HG03175 (cell line): ENCODE data around the gene SPRY1.
A peak's percentile ranks its signal among the peaks of the same experiment; 100 is the strongest.

Experiments
- ATAC-seq: cut with Tn5 transposase; IDR thresholded peaks from one replicate; pipeline ENCODE4 v1.9.1; 2021; ENCODE audit warnings: mild to moderate bottlenecking, moderate library complexity; ENCODE audit not compliant: unreplicated experiment

Gene SPRY1

DNA sequence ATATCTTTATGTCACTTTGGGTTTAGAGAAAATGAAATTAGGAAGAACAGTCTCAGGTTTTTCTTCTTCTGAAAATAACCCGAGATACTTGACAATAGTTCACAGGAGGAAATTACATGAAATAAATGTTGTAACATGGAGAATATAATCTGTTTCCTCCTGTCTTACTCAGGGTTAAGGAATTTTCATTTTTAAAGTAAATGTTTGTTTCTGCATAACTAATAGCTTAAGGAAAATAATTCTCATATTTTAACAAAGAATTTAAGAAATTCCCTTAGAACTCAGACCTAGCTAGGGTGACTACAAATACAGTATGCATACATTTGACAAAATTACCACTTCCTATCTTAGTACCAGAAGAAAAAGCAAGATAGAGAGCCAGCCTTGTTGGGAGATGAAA is 17.2 kb upstream of the SPRY1 start:
- no peak for ATAC-seq

DNA sequence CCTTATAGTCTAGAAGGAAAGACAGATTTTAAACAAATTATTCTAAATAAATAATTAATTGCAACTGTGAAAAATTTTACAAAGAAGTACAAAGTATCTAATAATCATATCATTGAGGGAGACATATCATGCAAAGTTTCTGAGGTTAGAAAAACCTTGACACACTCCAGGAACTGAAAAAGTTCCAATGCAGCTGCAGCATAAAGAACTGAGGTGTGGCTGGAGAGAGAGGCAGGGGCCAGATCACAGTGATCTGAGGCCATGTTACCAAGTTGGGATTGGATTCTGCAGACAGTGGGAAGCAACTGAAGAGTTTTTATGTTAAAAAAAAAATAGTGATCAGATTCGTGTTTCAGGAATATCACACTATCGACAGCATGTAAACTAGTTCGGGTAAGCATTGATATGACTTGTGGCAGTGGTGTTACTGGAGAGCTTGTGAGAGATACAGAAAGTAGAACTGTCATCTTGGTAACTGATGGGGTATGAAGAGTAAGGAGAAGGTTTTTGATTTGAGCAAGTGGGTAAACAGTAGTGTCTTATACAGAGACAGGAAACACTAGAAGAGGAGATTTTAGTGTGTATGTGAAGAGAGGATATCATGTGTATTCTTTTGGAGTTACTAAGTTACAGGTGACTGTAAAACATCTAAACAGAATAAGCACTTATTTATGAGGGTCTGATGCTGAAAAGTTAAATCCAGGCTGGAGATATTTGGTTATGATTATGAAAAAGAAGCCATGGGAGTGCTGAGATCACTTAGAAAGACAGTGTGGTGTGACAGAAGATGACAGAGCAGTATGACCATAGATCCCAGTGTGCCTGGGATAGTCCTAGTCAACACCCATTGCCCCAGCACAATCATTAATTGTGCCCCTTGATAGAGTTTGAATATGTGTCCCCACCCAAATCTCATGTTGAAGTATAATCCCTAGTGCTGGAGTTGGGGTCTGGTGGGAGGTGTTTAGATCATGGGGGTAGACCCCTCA is 15.6 kb upstream of the SPRY1 start:
- peak; percentile 73 for ATAC-seq

DNA sequence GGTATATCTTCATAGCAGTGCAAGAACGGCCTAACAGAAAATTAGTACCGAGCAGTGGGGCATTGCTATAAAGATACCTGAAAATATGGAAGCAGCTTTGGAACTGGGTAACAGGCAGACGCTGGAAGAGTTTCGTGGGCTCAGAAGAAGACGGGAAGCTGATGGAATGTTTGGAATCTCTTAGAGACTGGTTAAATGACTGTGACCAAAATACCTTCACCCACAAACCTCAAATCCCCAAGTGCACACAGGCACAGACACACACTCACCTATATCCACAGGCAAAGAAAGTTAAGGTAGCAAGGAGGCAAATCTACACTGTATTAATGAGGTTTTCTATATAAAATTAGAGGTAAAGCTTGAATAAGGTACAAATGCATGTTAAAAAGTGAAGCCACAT is 14.6 kb upstream of the SPRY1 start:
- no peak for ATAC-seq

DNA sequence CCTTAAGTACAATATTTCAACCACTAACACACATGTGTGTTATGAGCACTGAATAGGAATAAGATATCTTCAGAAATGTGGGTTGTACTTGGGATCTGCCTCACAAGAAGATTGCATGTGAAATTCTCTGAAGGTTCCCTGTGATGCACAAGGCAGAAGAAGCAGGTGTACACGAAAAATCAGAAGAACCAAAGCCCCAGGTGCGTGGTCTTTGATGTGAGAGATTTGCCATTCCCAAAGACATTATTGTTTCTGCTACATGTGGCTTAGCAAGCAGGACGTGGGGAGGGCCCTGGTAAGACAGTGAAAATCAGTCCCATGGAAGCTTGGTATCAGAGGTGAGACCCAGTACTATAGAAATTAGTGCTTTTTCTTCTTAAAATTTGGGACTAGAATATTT is 13.0 kb upstream of the SPRY1 start:
- no peak for ATAC-seq

DNA sequence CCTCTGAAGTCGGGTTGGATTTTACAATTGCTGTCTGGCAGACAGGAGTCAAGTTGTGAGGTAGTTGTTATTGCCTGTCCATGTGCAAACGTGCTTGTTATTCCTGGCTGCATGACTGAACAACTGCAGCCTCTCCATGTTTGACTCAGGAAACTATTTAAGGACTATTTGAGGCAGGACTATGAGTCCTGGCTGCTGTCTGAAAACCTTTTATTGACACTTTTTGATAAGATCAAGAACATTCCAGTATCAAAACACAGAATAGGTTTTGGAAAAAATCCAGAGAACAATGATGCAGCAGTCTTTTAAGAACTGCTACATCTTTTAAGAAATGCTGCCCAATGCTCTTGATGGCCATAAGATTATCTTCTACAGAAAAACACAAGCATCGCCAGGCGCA is 10.0 kb upstream of the SPRY1 start:
- no peak for ATAC-seq

DNA sequence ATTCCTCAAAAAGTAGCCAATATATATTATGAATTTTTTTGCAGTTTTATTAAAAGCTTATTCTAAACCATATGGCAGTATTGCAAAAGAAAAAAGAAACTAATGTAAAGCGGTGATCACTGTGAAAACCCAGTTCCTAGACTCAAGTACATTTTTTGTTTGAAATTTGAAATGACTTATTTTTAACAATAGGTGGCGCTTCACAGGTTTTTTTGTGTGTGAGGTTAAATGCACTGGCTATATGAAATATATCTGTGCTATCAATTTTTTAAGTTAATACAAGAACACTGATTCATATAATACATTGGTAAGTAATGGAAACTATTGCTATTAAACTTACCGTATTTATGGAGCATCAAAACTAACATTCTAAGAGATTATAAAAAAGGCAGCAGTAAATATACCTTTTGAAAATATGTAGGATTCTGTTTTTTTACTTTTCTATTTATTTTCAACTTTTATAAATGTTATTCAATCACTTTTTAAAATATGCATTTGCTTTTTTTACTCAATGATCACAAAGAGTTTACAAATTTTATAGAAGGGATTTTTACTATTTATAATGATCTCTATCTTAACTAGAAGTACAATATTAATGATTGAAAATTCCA is 5.6 kb upstream of the SPRY1 start:
- no peak for ATAC-seq

DNA sequence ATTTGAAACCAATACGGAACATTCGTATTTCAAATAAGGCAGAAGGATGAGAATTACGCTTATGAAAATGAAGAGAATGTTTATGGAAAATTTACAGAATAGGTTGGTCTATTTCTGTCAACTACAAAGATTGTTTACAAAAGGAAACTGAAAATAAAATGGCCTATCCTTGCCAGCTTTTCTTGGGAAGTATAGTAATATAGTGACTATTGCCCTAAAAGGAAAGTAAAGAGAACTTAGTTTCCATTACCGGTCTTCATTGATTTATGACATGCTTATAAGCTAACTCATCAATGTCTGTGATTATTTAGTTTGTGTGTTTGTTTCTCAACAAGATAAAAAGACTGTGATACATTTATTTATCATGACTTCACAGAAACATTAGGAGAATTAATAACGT is 2.9 kb upstream of the SPRY1 start:
- ATAC-seq: no peak

DNA sequence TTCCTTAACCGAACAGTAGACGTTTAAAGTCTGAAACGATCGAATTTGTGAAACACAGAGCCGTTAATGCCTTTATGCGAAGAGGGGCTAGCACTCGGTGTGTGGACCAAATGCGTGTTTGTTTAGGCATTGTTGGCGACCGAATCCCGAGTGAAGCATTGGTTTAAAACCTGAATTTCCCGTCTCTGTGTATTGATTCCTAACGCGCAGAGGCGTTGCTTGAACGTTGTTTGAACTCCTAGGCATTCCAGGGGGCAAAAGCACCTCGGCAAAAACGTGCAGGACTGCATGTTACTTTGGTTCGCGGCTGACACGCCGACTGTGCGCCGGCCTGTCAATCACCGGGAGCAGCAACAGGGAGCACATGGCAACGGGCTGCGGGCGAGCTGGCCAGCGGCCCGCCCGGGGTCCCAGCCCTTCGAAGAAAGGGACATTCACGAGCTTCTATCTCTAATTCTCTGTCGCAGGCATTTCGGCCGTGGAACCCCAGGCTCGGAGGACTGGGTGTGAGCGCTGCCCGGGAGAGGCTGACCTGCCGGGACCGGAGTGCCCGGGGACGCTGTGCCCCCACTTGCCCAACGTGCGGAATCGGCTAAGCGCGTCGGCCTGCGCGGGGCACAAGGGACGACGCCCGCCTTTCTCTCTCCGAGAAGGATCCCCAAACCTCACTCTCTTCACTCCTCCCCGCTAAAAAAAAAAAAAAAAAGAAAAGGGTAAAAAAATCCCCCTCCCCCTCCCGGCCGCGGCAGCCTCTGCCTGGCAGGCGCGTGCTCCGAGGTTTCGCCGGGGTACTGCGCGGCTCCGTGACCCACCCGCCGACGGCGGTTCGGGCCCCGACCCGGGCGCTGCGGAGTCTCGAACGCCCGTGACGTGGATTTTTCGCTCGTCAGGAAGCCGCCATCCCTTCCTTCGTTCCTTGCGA is 810 bp downstream of the SPRY1 start:
- ATAC-seq: peak; percentile 7

DNA sequence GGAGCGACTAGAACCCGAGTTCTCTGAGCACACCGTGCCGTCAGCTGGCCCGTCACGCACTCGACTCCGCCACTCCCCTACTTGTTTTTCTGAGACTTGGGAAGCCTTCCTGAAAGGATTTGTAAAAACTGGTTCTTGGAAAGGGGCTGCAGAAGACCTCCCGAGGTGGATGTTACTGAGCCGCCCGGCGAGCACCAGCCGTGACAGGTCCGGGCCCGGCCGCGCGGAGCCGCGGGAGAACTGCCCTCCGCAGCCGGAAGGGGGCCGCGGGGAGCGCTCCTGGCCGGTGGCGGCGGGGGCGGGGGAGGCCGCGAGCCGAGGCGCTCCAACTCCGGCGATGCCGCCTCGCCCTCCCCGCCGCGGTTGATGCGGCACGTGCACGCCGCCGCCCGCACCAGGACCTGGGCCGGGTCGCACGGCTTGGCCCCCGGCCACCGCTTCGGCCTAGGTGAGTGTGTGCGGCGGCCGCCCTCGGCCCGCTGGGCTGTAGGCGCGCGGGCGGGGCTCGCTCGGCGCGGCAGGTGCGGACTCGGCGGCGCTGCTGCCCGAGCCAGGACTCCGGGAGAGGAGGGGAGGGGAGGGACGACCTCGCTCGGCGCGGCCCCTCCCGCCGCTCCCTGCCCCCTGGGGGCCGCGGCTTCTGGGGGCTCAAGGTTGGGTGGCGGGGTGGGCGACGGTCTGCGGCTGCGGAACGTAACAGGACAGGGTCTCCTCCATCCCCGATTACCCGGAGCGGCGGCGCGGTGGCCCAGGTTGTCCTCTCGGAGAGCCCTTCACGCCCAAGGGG is 1.7 kb downstream of the SPRY1 start:
- peak; percentile 71 for ATAC-seq

DNA sequence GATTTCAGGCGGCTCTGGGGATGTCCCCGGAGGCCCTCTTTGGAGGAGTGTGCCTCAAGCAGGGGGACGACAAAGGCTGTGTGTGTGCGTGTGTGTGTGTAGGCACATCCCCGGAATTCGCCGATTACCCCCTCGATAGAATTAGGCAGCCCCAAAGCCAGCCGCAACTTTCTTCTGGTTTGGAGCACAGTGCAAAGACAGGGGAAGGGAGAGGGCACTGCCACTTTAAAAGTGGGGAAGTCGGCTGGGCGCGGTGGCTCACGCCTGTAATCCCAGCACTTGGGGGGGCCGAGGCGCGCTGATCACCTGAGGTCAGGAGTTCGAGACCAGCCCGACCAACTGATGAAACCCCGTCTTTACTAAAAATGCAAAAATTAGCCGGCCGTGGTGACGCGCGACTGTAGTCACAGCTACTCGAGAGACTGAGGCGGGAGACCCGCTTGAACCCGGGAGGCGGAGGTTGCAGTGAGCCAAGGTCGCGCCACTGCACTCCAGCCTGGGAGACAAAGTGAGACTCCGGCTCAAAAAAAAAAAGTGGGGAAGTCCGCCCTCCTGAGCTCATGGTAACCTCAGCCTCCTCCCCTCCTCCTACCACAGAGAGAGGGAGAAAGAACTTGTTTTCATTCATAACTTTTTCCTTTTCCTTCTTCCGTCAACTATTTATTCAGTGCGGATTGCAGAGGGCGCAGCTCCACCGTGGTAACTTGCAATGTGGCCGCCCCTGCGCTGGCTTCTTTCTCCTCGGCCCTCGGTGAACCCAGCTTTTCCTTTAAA is 2.4 kb downstream of the SPRY1 start:
- peak; percentile 26 for ATAC-seq

DNA sequence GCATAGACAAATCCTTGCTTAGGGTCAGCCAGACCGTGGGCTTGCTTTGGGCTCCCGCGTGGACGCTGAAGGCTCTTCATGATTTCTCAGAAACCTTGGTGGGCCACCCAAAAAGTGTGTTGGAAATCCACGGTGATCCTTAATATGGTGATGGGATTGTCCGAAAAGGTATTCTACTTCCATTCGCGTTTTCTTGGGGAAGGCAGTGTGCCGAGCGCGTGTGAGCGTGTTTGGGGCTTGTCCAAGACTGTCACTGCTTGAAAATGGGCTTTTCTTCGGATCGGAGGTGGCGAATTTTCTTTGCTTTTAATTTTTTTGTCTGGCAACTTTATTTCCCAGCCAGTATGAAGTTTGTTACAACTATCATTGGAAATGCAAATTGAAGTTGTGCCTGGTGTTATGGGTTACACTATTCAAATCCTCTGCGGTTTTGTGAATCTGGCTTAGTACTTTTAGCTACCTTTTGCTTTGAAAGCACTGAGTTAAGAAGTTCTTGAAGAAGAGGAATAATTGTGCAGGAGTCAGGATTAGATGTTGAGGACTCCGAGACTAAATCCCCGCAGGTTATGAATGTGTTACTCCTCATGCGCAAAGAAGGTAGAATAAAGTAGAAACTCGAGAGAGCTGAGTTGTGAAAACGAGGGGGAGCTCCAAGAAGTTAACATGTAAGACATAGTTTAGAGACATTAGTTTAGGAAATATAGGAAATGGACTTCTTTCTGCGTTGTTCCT is 3.2 kb downstream of the SPRY1 start:
- ATAC-seq: no peak

DNA sequence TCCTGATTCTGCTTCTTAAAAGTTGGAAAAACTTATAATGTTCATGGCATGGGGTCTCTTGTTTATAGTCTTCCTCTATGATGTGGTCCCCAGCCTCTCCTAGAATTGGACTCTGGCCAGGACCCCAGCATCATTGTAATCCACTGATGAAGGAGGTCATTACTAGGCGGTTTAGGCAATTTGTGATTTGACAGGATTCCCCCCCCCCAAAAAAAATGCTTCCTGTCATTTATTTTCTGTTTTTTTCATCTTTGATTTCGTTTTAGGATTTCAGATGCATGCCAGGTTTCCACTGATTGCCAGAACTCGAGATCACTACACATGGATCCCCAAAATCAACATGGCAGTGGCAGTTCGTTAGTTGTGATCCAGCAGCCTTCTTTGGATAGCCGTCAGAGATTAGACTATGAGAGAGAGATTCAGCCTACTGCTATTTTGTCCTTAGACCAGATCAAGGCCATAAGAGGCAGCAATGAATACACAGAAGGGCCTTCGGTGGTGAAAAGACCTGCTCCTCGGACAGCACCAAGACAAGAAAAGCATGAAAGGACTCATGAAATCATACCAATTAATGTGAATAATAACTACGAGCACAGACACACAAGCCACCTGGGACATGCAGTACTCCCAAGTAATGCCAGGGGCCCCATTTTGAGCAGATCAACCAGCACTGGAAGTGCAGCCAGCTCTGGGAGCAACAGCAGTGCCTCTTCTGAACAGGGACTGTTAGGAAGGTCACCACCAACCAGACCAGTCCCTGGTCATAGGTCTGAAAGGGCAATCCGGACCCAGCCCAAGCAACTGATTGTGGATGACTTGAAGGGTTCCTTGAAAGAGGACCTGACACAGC is 4.9 kb downstream of the SPRY1 start:
- no peak for ATAC-seq

DNA sequence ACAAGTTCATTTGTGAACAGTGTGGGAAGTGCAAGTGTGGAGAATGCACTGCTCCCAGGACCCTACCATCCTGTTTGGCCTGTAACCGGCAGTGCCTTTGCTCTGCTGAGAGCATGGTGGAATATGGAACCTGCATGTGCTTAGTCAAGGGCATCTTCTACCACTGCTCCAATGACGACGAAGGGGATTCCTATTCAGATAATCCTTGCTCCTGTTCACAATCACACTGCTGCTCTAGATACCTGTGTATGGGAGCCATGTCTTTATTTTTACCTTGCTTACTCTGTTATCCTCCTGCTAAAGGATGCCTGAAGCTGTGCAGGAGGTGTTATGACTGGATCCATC is 5.5 kb downstream of the SPRY1 start:
- ATAC-seq: no peak

DNA sequence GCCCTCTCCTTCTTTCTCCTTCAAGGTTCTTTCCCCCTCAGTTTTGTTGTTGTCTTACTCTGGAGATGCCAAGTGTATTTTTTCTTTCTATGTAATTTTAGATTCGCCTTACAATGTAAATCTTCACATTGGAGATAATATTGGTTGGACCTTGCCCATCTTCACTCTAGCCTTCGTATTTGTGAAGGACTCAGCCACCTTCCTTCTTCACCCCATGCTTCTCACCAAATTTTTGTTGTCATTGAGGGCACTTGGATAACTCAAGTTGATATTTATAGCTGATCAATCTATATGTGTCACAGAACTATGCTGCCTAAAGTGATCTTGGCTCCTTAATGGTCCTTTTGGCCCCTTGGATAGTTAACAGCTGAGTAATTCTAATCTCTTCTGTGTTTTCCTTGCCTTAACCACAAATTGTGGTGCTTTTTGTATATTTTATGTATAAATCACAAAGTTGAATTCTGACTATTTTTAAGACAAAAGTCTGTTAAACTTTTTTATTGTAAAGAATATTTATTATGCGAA is 6.5 kb downstream of the SPRY1 start:
- ATAC-seq: no peak

DNA sequence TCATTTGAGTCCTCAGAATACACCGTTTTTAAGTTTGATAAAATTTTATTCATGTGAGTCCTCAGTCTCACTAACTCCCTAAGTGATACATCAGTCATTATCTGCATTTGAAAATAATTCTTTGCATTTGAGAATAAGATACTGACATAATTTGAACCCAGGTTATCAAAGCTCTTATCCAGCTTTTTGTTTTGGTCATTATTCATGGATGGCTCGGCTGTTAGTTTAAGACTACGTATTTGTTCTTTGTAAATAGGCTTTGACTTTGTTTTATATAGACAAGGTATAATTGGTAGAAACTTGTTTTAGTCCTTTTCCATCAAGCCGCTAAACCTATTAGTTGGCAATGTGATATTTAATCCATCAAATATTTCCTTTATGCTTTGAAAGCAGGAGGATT is 7.9 kb downstream of the SPRY1 start:
- no peak for ATAC-seq

DNA sequence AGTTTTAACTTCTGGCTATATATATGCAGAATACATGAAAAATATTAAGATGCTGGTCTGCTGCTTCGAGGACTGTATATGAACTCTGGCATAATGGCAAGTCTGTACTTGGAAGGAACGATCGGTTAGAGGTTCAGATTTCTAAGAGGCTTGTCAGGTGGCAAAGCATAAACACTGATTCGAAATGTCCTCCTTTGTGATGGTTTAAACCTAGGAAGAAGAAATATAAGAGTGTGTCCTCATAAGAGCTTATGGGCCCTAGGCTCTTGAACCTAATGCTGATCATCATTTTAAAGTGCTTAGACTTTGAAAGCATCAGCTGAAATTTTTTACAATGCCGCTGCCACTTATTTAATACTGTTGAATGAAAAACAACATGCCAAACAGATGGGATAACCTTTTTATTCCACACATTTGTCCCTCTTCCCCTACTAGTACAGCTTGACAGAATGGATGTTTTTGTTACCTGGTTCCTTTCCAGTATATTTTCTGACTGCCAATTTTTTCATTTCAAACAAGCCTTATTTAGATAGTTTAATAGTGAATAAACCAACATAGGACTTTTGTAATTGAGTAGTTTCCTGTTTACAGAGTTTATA is 8.8 kb downstream of the SPRY1 start:
- no peak for ATAC-seq

DNA sequence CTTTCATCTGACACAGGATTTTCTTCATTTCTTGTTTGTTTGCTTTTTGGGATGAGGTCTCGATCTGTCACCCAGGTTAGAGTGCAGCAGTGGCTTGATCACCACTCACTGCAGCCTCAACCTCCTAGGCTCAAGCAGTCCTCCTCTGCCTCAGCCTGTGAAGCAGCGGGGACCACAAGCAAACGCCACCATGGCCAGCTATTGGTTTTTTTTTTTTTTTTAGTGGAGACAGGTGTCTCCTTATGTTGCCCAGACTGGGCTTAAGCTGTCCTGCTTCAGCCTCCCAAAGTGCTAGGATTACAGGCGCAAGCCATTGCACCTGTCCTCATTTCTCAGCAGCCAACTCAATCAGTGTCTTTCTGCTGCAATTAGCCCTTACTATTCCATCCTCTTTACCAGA is 10.3 kb downstream of the SPRY1 start:
- no peak for ATAC-seq
